HepG2 (cell line): ENCODE measurements around the gene CLASRP. TPM values are rescaled to one million over a fixed set of nuclear protein-coding genes. Genes with fewer than 3 reads are reported as not detected.

Experiments used
- CBX2 ChIP-seq, 2 experiments: fragments of 200-600 bp in 1 of 2; sonication (generic); formaldehyde crosslinking in 1 of 2; IDR thresholded peaks; 2 replicates each; pipeline versions ENCODE4 v1.7.0 to v1.8.1; 2018 to 2022; ENCODE audit warnings: low read depth in 2 of 2, low read length in 1 of 2, mild to moderate bottlenecking in 1 of 2, missing genetic modification reagents in 1 of 2
- CREM ChIP-seq, 2 experiments: sonication (generic) in 1 of 2; formaldehyde crosslinking in 1 of 2; IDR thresholded peaks; 2 replicates each; pipeline versions ENCODE4 v1.4.0 to v1.6.1; 2016 to 2020; ENCODE audit warnings: antibody characterized with exemption in 1 of 2, mild to moderate bottlenecking in 1 of 2, missing genetic modification reagents in 1 of 2
- HNRNPL ChIP-seq: fragments of 200-400 bp; formaldehyde crosslinking; IDR thresholded peaks from 2 replicates; pipeline ENCODE4 v1.6.1; 2017; ENCODE audit warnings: mild to moderate bottlenecking, low read depth, low read length
- KDM3A ChIP-seq: IDR thresholded peaks from 2 replicates; pipeline ENCODE4 v1.6.1; 2018; ENCODE audit warnings: low read depth, missing compliant biosample characterization
- KLF6 ChIP-seq: IDR thresholded peaks from 2 replicates; pipeline ENCODE4 v1.8.0; 2016; ENCODE audit warnings: missing biosample characterization, missing genetic modification reagents
- KMT2B ChIP-seq: IDR thresholded peaks from 2 replicates; pipeline ENCODE4 v1.6.1; 2016; ENCODE audit warnings: missing genetic modification reagents, missing compliant biosample characterization
- MNT ChIP-seq: fragments of 450-650 bp; IDR thresholded peaks from 2 replicates; pipeline ENCODE4 v1.6.1; 2016
- PHF8 ChIP-seq: sonication (generic); formaldehyde crosslinking; IDR thresholded peaks from 2 replicates; pipeline ENCODE4 v1.5.0; 2020; ENCODE audit warnings: missing genetic modification reagents
- POGZ ChIP-seq: sonication (generic); formaldehyde crosslinking; IDR thresholded peaks from 2 replicates; pipeline ENCODE4 v1.4.0; 2020; ENCODE audit warnings: mild to moderate bottlenecking, missing genetic modification reagents
- RFX1 ChIP-seq: fragments of 450-650 bp; IDR thresholded peaks from 2 replicates; pipeline ENCODE4 v1.6.1; 2017
- SCMH1 ChIP-seq: sonication (generic); formaldehyde crosslinking; IDR thresholded peaks from 2 replicates; pipeline ENCODE4 v1.9.0; 2021; ENCODE audit warnings: missing genetic modification reagents, mild to moderate bottlenecking, borderline replicate concordance
- THRA ChIP-seq: sonication (generic); formaldehyde crosslinking; IDR thresholded peaks from 2 replicates; pipeline ENCODE4 v1.4.0; 2020; ENCODE audit warnings: missing genetic modification reagents, borderline replicate concordance
- WIZ ChIP-seq: sonication (generic); formaldehyde crosslinking; IDR thresholded peaks from 2 replicates; pipeline ENCODE4 v1.5.1; 2020; ENCODE audit warnings: mild to moderate bottlenecking, missing genetic modification reagents
- ZBTB7B ChIP-seq: sonication (generic); formaldehyde crosslinking; IDR thresholded peaks from 2 replicates; pipeline ENCODE4 v1.4.0; 2020; ENCODE audit warnings: missing genetic modification reagents
- ZC3H13 ChIP-seq: sonication (generic); formaldehyde crosslinking; IDR thresholded peaks from 2 replicates; pipeline ENCODE4 v1.8.1; 2023; ENCODE audit warnings: mild to moderate bottlenecking, missing genetic modification reagents, moderate library complexity
- ZFP1 ChIP-seq: IDR thresholded peaks from 2 replicates; pipeline ENCODE4 v1.6.1; 2016
- ZNF101 ChIP-seq: sonication (generic); formaldehyde crosslinking; IDR thresholded peaks from 2 replicates; pipeline ENCODE4 v1.4.0; 2020; ENCODE audit warnings: mild to moderate bottlenecking, low read depth, missing genetic modification reagents, borderline replicate concordance
- ZNF235 ChIP-seq: sonication (generic); formaldehyde crosslinking; IDR thresholded peaks from 2 replicates; pipeline ENCODE4 v1.8.1; 2023; ENCODE audit warnings: mild to moderate bottlenecking, missing genetic modification reagents, borderline replicate concordance
- ZNF749 ChIP-seq: sonication (generic); formaldehyde crosslinking; IDR thresholded peaks from 2 replicates; pipeline ENCODE4 v1.8.0; 2022; ENCODE audit warnings: mild to moderate bottlenecking, missing genetic modification reagents, moderate library complexity, borderline replicate concordance
- ZSCAN22 ChIP-seq: sonication (generic); formaldehyde crosslinking; IDR thresholded peaks from 2 replicates; pipeline ENCODE4 v1.4.0; 2020; ENCODE audit warnings: mild to moderate bottlenecking, missing genetic modification reagents
- polyA plus RNA-seq, 8 experiments: library from polyadenylated mRNA; depleted of rRNA in 3 of 8; stranded (reverse) in 7 of 8; unstranded in 1 of 8; fragments of >200 nt; fragmentation: Illumina TruSeq in 4 of 8; extraction: Trizol in 4 of 8; gene quantifications; 2 replicates each; pipeline versions ENCODE4 v1.2.1 to v1.2.3, GENCODE V29; 2011 to 2016; ENCODE audit warnings: low read depth in 4 of 8, missing spikeins in 1 of 8, mixed read lengths in 1 of 8; ENCODE audit not compliant: insufficient read depth in 1 of 8
- total RNA-seq, 5 experiments: library from RNA; depleted of rRNA; stranded (reverse); fragments of >200 nt; fragmentation: Illumina TruSeq; extraction: Trizol; gene quantifications; 2 replicates each; pipeline ENCODE4 v1.2.3, GENCODE V29; 2016; ENCODE audit warnings: low read depth in 1 of 5
- TF ChIP-seq, protein P1 (sequence below): sonication (generic); formaldehyde crosslinking; IDR thresholded peaks from 2 replicates; pipeline ENCODE4 v1.5.1; 2020; ENCODE audit warnings: mild to moderate bottlenecking, missing genetic modification reagents, borderline replicate concordance

CLASRP gene
- total and polyA plus RNA-seq, 2 of the 13 experiments (the other 11 are each of a cell fraction or from before 2014, with no cell fraction given): 32.0 to 51.4 TPM

- TF ChIP-seq WIZ (CRISPR knock-in tag): no peak
- peak; percentile 75; the same call in 1 of the 2 replicates for TF ChIP-seq ZBTB7B (CRISPR knock-in tag)
- TF ChIP-seq ZNF235 (CRISPR knock-in tag): peak; percentile 47; the same call in 1 of the 2 replicates
- peak; percentile 65 for TF ChIP-seq CREM (IDR thresholded peaks at IDR 0.05)
- no peak for TF ChIP-seq CREM (CRISPR knock-in tag; IDR thresholded peaks at IDR 0.05)
- no peak for TF ChIP-seq THRA
- no peak for TF ChIP-seq ZNF101 (CRISPR knock-in tag)
- no peak for TF ChIP-seq CBX2 (IDR thresholded peaks at IDR 0.05; ENCODE audit: low read depth, low read length)
- TF ChIP-seq CBX2 (CRISPR knock-in tag; IDR thresholded peaks at IDR 0.05; ENCODE audit: low read depth): no peak
- peak; percentile 99 for TF ChIP-seq KMT2B
- no peak for TF ChIP-seq HNRNPL
- TF ChIP-seq, protein P1, sequence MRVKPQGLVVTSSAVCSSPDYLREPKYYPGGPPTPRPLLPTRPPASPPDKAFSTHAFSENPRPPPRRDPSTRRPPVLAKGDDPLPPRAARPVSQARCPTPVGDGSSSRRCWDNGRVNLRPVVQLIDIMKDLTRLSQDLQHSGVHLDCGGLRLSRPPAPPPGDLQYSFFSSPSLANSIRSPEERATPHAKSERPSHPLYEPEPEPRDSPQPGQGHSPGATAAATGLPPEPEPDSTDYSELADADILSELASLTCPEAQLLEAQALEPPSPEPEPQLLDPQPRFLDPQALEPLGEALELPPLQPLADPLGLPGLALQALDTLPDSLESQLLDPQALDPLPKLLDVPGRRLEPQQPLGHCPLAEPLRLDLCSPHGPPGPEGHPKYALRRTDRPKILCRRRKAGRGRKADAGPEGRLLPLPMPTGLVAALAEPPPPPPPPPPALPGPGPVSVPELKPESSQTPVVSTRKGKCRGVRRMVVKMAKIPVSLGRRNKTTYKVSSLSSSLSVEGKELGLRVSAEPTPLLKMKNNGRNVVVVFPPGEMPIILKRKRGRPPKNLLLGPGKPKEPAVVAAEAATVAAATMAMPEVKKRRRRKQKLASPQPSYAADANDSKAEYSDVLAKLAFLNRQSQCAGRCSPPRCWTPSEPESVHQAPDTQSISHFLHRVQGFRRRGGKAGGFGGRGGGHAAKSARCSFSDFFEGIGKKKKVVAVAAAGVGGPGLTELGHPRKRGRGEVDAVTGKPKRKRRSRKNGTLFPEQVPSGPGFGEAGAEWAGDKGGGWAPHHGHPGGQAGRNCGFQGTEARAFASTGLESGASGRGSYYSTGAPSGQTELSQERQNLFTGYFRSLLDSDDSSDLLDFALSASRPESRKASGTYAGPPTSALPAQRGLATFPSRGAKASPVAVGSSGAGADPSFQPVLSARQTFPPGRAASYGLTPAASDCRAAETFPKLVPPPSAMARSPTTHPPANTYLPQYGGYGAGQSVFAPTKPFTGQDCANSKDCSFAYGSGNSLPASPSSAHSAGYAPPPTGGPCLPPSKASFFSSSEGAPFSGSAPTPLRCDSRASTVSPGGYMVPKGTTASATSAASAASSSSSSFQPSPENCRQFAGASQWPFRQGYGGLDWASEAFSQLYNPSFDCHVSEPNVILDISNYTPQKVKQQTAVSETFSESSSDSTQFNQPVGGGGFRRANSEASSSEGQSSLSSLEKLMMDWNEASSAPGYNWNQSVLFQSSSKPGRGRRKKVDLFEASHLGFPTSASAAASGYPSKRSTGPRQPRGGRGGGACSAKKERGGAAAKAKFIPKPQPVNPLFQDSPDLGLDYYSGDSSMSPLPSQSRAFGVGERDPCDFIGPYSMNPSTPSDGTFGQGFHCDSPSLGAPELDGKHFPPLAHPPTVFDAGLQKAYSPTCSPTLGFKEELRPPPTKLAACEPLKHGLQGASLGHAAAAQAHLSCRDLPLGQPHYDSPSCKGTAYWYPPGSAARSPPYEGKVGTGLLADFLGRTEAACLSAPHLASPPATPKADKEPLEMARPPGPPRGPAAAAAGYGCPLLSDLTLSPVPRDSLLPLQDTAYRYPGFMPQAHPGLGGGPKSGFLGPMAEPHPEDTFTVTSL (CRISPR knock-in tag): no peak
- peak; percentile 40; the same call in 1 of the 2 replicates for TF ChIP-seq KDM3A (CRISPR knock-in tag)
- TF ChIP-seq ZFP1 (CRISPR knock-in tag): no peak
- peak; percentile 35; the same call in 1 of the 2 replicates for TF ChIP-seq KLF6 (CRISPR knock-in tag)
- TF ChIP-seq POGZ (CRISPR knock-in tag): no peak
- peak; percentile 63; the same call in 1 of the 2 replicates for TF ChIP-seq ZC3H13 (CRISPR knock-in tag)
- peak; percentile 71 for TF ChIP-seq PHF8 (CRISPR knock-in tag)
- peak; percentile 37; the same call in 1 of the 2 replicates for TF ChIP-seq MNT
- no peak for TF ChIP-seq ZSCAN22 (CRISPR knock-in tag)
- peak; percentile 42; the same call in 1 of the 2 replicates for TF ChIP-seq RFX1
- TF ChIP-seq ZNF749 (CRISPR knock-in tag): no peak
- TF ChIP-seq SCMH1 (CRISPR knock-in tag): no peak
These were observed 54.2 kb downstream of the CLASRP start, which contains the start of gene PPP1R37 (continued) for GRCh38 chr19:45092747-45093678.
